HG02943 (cell line): ENCODE measurements around the gene TMTC4.
"Not testable (repeated sequence)": the region's sequence is repeated elsewhere in the genome, so short reads cannot be mapped to it uniquely, and the experiment has no call there.

ENCODE experiments used
- ATAC-seq: cut with Tn5 transposase; IDR thresholded peaks from one replicate; pipeline ENCODE4 v1.9.1; 2021; ENCODE audit warnings: mild to moderate bottlenecking, low read depth, moderate library complexity; ENCODE audit not compliant: unreplicated experiment

The TMTC4 gene

GRCh38 chr13:100589178-100589725 is 85.3 kb downstream of the TMTC4 start:
- ATAC-seq: no peak

DNA sequence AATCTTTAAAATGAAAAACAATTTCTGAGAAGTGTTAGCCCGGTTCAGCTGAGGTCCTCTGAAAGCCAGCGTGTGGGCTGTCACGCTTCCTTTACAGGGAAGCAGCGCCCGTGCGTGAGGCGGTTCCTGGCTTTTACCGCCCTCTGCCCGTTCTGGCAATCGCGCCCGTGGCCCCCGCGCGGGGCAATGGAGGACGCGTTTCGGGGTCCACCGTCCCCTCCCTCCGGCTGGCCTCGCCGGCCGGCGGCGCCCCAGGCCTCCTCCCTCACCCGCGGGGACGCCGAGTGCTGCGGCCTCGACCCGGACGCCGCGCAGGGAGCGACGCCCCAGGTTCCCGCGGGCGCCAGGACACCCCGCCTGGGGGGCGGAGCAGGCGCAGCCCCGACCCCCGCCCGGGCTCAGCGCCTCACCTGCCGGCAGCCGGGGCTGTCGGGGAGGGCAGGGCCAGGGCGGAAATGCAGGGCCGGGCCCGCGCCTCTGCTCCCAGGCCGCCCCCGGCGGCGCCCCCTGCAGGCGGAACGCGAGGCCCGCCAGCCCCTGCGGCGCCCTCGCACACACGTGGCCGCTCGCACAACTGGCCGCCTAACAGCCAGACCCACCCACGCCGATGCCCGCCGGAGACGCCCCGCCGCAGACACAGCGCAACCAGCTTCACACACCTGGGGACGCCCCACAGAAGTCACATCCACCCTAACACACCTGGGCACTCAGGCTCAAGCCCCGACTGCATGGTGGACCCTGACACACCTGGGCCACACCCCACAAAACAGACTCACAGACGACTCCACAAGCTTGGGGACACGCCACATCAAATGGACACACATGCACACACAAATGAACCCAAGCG is 86.0 kb downstream of the TMTC4 start, which contains the start of gene GGACT:
Gene GGACT (minus strand): TSS at position 459 of the 847 bp plus-strand sequence. CDS start 56,198 bp downstream, outside the sequence.
- peak; percentile 92 for ATAC-seq

GRCh38 chr13:100584896-100585295 is 89.7 kb downstream of the TMTC4 start:
- no peak for ATAC-seq

- ATAC-seq: no peak
These were observed 93.1 kb downstream of the TMTC4 start for GRCh38 chr13:100581504-100581903.

GRCh38 chr13:100581030-100581429 is 93.6 kb downstream of the TMTC4 start:
- no peak for ATAC-seq

DNA sequence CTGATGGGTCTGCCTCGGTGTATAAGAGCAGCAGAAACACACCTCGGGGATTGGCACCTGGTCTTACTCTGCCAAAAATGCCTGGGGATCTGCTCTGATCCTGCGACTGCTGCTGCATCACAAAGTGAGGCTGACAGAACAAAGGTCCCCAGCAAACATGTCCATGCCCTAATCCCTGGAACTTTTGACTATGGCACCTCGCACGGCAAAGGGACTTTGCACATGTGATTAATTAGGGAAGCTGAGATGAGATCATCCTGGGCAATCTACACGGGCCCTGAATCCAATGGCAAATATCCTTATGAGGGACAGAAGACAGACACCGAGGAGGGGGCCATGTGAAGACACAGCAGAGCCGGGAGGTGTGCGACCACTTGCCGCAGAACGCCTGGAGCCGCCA is 94.5 kb downstream of the TMTC4 start:
- ATAC-seq: no peak

- not testable (repeated sequence) for ATAC-seq
These were observed 97.4 kb downstream of the TMTC4 start for GRCh38 chr13:100577239-100577638.

- ATAC-seq: peak; percentile 90
These were observed 101.5 kb downstream of the TMTC4 start for GRCh38 chr13:100573121-100573520.

DNA sequence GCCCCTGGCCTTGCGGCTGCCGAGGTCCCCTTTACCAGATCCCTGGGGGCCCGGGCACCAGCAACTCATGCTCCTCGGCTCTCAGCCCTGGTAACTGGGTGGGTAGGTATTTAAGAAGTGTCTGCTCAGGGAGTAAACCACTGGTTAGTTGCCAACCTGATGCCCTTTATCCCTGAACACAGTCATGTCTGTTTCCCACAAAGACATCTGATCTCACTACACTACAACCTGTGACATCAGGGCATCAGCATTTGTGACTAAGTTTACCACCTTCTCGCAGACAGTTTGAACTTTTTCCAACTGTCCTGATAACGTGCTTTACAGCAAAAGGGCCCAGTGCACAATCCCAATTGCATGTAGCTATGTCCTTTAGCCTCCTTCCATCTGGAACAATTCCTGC is 108.1 kb downstream of the TMTC4 start:
- no peak for ATAC-seq

DNA sequence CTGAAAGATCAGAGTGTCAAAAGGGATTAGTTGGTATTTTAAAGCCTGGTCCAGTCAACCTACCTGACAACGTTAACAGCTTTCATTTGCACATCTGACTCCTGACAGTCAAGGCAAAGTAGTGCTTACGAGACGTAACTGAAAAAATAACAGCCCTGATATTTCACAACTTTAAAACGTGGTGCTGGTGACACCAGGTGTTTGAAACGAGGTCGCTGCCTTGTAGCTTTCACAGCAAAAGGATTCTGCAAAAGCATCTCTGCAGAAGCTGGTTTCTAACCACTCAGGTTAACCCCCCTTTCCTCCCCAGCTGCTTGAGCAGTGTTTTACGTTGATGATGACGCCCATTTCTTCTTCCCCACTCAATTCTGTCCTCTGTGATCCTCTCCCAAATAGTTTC is 109.3 kb downstream of the TMTC4 start:
- no peak for ATAC-seq

DNA sequence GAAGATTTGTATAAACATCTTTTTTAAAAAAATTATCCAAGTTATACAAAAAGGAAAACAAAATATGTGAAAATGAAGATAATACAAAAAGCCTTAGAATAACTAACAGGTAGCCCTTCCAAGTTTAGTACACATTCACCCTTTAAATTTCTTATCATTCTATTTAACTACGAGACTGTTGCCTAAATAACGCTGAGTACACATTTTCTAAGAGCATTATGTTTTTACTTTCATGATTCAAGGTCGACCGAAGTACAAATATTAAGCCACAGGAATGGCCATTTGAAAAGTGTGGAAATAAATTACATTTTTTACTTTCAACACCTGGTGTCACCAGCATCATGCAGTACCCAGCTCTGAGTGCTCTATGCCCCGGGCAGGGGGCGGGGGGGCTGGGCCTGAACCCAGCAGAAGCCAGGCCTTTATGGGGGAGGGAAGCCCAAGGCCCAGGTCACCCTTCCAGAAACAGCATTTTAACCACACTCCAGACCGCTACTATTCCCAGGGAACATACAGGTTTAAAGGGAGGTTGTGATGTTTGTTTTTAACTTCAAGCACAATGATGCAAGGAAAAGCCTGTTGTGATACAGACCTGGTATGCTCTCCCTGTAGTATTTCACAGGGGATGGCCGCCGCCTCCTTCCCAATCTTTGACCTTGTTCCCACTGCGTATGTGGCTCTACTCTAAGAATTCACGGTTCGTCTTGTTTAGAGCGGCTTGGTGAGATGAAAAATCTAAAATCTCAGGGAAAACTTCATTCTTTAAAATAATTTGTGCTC is 110.0 kb downstream of the TMTC4 start:
- ATAC-seq: no peak

- ATAC-seq: no peak
These were observed 110.8 kb downstream of the TMTC4 start for GRCh38 chr13:100563779-100564178.

GRCh38 chr13:100561599-100562204 is 112.9 kb downstream of the TMTC4 start:
- no peak for ATAC-seq

DNA sequence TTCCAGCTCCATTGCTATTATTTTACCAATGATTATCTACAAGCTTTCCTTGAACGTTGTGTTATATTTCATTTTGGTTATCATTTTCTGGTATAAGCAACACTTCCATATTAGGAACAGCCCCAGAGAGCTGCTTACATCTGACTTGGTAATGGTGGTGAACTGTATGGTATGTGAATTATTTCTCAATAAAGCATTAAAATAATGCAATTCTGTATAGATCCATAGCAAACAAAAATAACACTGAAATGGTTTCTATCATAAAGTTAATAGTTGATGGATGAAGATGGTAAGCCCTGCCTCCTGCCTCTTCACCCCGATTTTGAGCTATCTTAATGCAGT is 113.5 kb downstream of the TMTC4 start:
- ATAC-seq: no peak

DNA sequence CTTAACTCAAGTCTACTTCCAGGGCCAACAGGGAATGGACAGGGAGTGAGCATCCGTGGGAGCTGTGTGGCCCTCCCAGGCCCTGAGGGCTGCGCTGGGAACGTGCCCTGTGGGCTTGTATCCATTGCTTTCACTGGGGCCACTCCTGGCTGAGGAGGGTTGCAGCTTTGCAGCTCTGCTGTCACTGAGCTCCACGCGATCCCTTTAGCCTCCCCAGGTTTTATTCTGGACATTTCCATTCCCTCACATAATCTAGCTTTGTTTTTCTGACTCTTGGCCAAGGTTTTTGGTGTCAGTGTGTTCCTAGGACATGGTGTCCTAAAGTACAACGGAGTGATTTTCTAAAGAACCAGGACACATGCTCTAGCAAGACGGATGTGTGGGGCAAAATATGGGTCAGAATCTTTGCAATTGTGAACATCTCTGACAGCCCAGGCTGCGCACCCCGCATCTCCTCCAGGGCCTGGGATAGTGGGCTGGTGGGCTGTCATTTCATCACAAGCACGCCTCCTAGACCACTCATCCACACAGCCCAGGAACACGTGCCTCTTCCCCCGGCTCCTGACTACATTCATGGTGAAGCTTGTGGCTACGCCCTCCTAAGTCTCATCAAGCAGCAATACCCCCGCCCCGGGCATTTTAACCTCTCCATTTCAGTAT is 114.0 kb downstream of the TMTC4 start:
- no peak for ATAC-seq

DNA sequence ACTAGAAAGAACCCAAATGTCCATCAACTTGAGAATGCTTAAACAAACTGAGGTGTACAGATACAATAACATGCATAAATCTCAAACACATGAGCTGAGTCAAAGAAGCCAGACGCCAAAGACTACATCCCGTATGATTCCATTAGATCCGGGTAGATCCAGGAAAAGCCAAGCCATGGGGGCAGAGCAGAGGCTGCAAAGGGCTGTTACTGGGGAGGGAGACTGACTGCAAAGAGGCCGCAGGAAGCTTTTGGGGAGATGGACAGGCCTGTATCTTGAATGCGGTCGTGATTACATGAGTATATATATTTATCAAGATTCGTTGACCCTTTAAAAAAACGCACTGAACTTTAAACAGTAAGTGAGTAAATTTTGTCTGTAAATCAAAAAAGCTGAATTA is 114.7 kb downstream of the TMTC4 start:
- no peak for ATAC-seq
